HFF-Myc (cell line): ENCODE results near the gene ARMC12.

Experiments
- DNase-seq: peaks from one replicate; pipeline ENCODE4 v3.0.0-alpha.2; 2011; ENCODE audit warnings: low read depth; ENCODE audit errors: extremely low read depth
- H3K4me3 ChIP-seq: replicated peaks from 2 replicates; pipeline ENCODE4 v1.5.1; 2011; ENCODE audit warnings: low read depth, mild to moderate bottlenecking, control low read depth, low read length
- TF ChIP-seq, protein P1 (sequence below): IDR thresholded peaks from 2 replicates; pipeline ENCODE4 v1.5.1; 2012; ENCODE audit warnings: mild to moderate bottlenecking, low read depth, low read length, control low read depth; ENCODE audit errors: missing control alignments

The ARMC12 gene

DNA sequence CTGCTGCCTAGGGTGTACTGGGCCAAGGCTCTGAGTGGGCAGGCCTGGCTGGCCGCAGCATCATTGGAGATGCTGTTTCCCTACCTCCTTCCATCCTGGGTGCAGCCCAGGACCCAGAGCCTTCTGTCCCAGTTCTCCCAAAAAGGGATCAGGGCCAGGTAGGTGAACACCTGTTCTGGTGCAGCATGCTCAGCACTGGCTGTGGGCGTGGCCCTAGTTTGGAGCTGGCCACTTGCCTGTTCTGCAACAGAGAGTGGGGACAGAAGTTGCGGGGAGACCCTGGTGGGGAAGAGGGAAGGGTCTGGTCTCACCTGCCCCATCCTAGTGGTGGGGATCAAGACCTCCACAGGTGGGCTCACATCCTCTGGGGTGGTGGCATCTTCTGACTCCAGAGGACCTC lies 1.4 kb upstream of the ARMC12 start:
- TF ChIP-seq, protein P1, sequence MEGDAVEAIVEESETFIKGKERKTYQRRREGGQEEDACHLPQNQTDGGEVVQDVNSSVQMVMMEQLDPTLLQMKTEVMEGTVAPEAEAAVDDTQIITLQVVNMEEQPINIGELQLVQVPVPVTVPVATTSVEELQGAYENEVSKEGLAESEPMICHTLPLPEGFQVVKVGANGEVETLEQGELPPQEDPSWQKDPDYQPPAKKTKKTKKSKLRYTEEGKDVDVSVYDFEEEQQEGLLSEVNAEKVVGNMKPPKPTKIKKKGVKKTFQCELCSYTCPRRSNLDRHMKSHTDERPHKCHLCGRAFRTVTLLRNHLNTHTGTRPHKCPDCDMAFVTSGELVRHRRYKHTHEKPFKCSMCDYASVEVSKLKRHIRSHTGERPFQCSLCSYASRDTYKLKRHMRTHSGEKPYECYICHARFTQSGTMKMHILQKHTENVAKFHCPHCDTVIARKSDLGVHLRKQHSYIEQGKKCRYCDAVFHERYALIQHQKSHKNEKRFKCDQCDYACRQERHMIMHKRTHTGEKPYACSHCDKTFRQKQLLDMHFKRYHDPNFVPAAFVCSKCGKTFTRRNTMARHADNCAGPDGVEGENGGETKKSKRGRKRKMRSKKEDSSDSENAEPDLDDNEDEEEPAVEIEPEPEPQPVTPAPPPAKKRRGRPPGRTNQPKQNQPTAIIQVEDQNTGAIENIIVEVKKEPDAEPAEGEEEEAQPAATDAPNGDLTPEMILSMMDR = no peak
- no peak overlapping the region for H3K4me3 ChIP-seq
- no peak for DNase-seq

DNA sequence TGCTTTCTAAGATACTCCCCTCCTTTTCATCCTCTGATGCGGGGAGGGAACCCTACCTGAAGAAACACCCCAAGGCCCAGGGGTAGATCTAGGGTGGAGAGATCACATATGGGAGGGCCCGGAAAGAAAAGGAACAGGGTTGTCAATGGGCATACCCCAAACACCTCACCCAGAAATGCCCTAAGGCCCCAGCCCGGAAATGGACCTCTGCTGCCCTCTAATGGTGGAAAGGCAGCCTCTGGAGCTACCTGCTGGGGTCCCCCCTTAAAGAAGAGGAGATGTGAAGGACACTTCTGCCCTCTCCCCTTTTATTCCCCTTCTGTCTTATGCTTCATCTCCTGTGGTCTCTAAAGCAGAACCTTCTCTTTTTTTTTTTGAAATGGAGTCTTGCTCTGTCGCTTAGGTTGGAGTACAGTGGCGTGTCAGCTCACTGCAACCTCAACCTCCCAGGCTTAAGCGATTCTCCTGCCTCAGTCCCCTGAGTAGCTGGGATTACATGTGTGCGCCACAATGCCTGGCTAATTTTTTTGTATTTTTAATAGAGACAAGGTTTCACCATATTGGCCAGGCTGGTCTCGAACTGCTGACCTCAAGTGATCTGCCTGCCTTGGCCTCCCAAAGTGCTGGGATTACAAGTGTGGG lies 458 bp upstream of the ARMC12 start:
- DNase-seq = no peak
- TF ChIP-seq, protein P1 = peak; percentile 92
- H3K4me3 ChIP-seq = no peak overlapping the region

DNA sequence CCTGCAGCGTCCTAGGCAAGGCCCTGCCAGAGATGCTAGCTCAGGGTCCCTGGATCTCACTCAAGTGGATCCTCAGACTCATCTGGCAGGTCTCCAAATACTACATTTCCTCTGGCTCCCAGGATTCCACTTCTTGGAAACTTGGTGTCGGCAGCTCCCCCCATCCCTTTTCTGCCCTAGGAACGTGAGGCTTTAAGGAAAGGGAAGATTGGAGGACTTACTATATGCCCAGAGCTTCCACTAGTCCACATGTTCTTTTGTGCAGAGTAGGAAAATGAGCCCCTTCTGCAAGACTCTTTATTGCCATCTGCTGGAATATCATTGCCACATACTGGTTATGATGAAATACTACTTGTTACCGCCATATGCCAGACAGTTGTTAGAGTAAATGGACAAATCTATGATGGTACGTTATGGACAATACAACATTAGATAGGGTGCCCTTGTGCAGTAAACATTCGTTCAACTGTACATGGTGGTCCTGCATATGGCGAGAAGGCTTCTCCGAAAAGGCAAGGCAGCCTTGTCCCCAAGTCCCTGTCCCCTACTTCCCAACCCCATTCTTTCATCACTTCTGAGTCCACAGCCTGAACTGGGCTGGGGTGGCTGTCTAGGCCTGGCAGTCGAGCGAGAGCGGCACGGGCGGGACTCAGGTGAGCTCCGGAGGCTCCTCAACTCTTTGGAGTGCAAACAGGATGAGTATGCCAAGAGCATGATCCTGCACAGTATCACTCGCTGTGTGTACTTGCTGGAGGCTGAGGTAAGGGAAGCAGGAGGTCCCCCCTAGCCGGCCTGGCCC lies 780 bp downstream of the ARMC12 start:
- peak; percentile 74 for DNase-seq
- no peak overlapping the region for H3K4me3 ChIP-seq

DNA sequence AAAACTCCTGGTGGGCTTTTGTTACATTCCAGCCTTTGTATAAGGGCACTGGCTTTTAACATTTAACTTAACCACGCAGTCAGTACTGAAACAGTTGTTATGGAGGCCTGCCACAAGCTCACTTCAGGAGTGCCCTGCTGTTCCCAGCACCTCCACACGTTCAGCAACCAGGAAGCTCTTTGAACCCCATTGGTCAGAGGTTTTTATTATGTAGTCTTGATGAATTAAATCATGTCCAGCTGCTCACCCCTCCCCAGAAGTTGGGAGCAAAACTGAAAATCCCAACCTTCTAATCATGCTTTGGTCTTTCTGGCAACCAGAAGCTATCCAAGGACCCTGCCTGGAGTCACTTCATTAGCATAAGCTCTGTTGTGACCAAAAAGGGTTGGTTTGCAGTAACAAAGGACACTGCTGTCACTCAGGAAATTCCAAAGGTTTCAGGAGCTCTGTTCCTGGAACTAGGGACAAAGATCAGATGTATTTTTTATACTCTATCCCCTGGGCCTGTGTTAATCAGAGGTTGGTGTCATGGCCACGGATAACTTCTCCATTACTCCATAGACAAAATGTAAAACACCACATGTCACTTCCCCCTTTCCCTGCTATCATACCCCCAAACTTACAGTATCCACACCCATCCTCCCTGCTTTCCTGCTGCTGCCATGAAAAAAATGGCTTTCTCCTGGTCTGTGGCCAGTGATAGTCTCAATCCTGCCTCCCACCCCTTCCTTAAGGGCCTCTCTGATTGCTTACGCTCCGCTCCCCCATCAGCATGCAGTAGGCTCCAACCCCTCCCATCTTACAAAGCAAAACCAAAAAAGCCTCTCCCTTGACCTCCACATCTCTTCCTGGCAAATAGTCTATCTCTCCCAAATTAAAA lies 3.1 kb downstream of the ARMC12 start:
- no peak for DNase-seq
- no peak overlapping the region for H3K4me3 ChIP-seq
- TF ChIP-seq, protein P1 = no peak

More for the DNA sequence above, 780 bp downstream of the ARMC12 start:
- TF ChIP-seq, protein P1 = peak; percentile 65

DNA sequence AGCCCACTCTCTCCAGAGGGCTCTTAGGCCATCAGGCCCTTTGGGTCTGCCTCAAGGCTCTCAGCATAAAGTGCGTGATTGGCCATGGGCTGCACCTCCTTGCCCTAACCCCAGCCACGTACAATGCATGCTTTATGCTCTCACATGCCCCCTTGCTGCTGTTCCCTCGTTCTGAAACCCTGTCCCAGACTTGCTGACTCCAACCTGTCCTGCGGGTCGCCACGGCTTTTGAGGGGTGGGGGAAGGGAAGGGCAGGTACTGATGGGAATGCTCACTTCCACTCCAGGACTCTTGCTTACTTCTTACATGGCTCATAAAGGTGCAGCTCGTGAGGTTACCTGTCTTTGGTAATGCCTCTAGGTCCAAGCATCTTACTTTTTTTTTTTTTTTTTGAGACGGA lies 6.0 kb downstream of the ARMC12 start:
- H3K4me3 ChIP-seq = no peak overlapping the region
- DNase-seq = no peak
- TF ChIP-seq, protein P1 = no peak

DNA sequence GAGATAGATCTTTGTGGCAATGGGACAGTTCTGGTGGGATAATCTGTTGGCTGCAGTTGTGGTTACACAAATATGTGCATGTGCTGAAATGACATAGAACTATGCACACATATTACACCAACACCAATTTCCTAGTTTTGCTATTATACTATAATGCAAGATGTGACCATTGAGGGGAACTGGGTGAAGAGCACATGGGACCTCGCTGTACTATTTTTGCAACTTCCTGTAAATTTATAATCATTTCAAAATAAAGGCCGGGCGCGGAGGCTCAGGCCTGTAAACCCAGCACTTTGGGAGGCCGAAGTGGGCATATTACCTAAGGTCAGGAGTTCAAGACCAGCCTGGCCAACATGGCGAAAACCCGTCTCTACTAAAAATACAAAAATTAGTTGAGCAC lies 8.7 kb downstream of the ARMC12 start:
- no peak for DNase-seq
- H3K4me3 ChIP-seq = no peak overlapping the region
- TF ChIP-seq, protein P1 = no peak
